Ammon's horn (tissue), 1 donor: ENCODE measurements around the gene PRKG1.
"Not testable (repeated sequence)": the region's sequence is repeated elsewhere in the genome, so short reads cannot be mapped to it uniquely, and the experiment has no call there.

Experiments
- DNase-seq: peaks from one replicate; pipeline ENCODE4 v3.0.0-alpha.2; 2016; ENCODE audit warnings: low spot score

The PRKG1 gene

DNA sequence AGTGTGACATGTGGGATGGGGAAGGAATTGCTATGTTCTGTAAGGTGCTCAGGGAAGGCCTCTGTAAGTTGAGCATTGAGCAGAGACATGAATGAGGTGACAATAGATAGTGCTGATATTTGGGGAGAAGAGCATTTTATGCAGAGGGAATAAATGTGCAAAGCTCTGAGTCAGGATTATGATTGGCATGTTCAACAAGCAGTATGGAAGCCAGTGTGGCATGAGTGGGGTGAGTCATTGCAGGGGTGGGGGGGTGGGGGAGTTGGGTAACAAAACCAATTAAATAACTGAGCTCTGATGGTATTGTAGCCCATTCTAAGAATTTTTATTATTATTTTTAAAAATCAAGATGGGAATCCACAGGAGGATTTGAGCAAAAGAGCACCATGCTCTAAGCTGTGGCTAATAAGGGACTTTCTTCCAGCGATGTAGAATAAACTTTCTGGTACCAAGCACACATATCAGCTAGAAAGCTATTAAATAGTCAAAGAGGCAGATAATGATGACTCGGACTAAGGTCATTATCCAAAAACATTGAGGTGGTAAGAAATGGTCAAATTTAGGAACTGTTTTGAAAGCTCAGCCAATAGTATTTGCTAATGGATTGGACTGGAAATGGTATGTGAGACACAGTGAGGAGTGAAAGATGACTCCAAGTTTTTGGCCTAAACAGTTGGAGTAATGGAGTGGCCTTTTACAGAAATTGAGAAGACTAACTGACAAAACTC lies 96.4 kb downstream of the PRKG1 start:
- no peak for DNase-seq

DNA sequence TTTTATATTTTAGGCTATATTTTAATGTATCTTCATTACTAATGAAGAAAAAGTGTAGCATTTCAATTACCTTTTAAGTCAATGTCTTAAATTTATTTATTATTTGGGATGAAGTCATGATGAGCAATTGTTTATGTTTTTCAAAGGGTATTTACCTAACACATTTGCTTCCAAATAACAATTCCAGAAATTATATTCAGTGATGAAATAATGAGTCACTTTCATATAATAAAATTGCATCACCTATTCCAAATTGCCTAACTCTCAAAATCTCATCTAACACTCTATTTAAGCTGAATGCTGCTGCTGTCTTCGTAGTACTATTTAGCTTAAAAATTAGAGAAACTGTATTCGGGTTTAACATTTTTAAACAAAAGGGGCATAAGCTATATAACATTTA lies 97.7 kb downstream of the PRKG1 start:
- no peak for DNase-seq

DNA sequence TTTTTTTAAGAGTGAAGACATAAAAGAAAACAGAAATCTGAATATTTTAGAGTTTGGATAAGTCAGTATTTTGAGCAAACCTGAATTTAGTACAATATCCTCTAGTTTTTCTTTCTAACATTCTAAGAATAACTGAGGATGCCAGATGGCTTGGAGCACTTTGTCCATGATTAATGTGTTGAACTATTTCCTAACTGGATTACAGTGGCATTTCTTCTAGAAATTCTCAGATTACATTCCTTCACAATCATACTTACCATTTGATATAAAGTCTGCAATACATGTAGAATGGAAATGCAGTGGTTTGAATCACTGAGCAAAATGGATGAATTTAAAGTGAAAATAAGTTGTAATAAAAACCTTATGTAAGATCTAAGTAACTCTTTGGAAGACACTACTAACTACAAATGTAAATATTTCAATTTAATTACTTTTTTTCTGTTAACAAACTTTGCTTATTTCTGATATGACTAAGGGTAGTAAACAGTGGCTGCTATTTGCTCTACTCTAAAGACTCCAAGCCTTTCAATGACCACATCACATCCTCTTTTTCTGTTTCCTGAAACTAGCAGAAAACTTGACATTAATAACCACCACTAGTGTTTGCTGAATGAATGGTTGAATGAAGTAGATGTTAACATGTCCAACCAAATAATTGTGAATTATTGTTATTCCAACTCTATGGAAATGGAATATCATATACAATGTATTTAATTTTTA lies 102.8 kb downstream of the PRKG1 start:
- no peak for DNase-seq

DNA sequence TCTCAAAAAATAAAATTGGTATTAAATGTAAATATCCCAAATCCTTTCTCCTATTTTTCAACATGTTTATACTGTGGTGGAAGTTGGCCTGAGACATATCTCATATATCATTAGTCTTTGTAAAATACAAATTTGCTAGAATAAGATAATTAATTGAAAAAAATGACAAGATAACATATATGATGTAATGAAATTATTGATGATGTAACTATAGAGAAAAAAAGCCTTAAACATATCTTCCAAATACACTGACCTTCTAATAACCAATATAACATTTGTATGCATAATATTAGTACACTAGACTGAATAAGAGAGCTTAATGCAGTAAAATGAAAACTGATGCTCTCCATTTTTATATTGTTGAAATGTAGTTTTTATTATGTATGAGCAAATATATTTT lies 104.3 kb downstream of the PRKG1 start:
- no peak for DNase-seq

DNA sequence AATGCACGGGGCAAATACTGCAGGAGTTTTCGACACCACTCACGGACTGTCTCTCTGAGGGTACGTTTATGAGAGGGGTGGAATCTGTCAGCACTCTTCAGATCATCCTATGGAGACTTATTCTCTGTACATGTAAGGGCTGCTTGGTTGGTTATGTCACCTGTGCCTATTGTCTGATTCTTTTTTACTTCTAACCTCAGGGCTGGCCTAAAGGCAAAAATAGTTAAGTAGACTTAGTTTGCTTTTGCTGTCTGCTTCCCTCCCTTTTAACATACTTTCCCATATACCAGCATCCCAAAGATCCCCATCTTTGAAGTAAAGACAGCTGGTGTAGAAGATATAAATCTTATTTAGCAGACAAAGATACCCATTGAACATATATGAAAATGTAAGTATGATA lies 105.9 kb downstream of the PRKG1 start:
- DNase-seq = no peak

- no peak for DNase-seq
These were observed 109.5 kb downstream of the PRKG1 start for GRCh38 chr10:51183783-51184182.

- DNase-seq = no peak
These were observed 112.1 kb downstream of the PRKG1 start for GRCh38 chr10:51186361-51186760.

- DNase-seq = no peak
These were observed 113.7 kb downstream of the PRKG1 start for GRCh38 chr10:51188008-51188407.

DNA sequence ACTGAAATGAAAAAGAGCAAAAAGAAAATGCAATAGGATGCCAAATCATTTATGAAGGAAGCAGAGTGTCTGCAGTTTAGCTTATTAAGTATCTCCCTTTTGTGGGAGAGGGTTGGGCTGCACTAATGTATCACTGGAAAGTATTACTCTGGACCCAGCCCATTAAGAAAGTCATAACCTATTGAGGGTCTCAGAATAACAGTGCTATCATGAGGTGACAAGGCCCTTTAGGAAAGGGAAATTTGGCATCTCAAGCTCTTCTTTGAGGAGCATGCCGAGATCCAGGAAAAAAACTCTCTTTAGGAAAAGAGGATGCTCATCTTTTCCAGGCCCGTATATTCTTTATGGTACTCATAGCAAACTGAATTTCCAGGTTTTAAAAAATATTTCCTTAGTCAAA lies 114.6 kb downstream of the PRKG1 start:
- DNase-seq = no peak

DNA sequence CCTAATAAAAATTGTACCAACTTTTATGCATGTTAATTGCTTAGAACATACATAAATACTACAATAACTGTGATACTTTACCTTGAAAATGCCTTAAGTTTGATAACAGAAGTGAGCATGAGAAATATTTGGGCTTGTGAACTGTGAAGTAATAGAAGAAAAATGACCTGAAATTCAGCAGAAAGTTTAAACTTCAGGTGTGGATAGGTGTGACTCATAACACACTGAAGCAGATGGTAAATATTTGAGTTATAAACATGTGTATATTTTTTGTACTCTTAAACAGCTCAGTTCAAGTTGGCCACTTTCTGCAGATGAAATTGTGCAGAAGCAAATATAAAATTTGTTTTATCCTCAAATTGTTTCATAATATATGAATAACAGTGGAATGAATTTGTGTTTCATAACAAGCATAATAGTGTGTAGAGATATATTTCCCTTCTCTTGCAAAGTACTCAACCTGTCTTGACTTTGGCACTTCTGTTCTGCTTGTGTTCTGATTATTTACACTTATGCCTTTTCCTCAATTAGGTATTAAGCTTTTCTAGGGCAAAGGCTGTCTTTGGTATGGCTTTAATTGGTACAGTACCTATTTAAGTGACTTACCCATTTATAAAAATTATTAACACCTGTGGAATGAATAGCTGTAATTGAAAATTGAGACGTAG lies 122.4 kb downstream of the PRKG1 start:
- DNase-seq = no peak

DNA sequence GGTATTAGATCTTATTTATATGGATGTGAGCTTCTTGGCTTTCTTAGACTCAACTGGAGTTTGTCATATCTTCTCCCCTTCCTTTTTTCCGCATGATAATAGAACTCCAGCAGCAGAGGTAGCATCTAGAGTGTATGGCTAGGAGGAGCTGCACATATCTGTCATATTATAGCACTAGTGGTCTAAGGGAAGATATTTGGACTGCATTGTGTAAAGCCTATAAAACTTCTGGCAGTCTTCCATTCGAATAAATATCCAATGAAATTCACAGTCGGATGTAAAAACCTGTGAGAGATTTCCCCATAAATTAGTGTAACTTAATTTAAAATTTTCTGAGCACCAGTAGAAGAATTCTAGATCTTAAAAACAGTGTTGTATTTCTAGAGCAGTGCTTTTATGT lies 123.9 kb downstream of the PRKG1 start:
- DNase-seq = no peak

- no peak for DNase-seq
These were observed 127.7 kb downstream of the PRKG1 start for GRCh38 chr10:51201947-51202346.

- no peak for DNase-seq
These were observed 129.1 kb downstream of the PRKG1 start for GRCh38 chr10:51203359-51203758.

DNA sequence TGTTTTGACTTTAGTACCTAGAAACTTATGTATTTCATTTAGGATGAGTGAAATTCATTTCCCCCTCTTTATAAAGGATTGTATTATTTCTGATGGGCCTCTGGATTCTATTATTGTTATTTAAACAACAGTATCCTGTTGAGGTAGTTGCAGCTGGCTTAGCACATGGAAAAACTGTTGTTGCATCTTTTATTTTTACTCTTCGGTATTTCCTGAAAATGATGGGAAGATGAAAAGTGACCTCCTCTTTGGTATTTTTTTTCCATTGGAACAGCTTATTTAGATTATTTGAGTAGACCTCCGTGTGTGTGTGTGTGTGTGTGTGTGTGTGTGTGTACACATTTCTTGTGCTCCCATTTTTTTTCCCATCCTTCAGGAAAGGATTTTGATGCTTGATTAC lies 129.8 kb downstream of the PRKG1 start:
- no peak for DNase-seq

- no peak for DNase-seq
These were observed 130.4 kb downstream of the PRKG1 start for GRCh38 chr10:51204701-51205100.

DNA sequence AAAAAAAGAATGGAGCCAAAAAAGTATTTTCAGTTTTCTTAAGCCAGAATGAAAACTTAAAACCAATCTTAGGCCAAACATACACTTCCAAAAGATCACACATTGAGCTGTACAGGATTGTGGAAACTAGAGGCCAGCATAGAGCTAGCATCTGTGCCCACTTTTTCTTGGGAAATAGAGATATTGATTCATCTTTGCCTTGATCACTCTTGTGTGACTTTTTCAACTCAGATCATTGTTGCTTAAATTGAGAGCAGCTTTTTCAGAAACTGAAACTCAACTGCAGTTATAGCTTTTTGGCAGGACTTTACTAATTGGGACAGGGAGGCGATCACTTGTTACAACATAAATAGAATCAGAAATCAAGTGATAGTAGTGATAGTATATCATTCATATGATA lies 132.2 kb downstream of the PRKG1 start:
- DNase-seq = no peak

DNA sequence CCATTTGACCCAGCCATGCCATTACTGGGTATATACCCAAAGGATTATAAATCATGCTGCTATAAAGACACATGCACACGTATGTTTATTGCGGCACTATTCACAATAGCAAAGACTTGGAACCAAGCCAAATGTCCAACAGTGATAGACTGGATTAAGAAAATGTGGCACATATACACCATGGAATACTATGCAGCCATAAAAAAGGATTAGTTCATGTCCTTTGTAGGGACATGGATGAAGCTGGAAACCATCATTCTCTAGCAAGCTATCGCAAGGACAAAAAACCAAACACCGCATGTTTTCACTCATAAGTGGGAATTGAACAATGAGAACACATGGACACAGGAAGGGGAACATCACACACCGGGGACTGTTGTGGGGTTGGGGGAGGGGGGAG lies 138.7 kb downstream of the PRKG1 start:
- not testable (repeated sequence) for DNase-seq

DNA sequence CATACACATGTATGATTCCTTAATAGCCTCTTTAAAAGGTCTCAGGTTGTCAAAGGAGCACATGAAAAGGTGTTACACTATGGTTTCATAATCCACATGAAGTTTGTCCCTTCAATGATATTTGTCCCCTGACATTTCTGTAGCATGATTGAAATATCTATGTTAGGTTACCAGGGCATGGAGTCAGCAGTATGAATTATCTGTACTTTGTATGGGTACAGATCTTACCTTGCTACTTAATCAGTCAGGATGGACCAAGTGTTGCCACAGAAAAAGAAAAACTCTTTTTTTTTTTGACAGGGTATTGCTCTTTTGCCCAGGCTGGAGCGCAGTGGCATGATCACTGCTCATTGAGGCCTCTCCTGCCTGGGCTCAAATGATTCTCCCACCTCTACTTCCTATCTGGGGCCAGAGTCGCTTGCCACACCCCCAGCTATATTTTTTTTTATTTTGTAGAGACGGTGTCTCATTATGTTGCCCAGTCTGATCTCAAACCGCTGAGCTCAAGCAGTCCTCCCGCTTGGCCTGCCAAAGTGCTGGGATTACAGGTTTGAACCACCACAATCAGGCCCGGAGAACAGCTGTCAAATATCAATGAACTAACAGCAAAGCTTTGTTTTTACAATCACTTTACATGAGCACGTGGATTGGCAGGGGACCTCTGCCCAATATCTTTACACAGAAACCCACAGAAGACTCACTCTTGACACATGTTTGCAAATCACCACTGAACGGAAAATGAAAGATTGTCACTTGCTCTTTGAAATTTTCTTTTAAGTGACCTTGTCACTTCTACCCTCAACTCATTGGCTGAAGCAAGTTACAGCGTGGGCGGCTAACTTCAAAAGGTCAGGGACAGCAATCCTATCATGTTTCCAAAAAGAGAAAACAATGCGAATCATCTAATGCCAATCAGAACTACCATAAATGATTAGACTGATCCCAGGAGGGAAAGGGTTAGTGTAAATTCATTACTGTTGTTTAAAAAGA lies 140.2 kb downstream of the PRKG1 start:
- no peak for DNase-seq

DNA sequence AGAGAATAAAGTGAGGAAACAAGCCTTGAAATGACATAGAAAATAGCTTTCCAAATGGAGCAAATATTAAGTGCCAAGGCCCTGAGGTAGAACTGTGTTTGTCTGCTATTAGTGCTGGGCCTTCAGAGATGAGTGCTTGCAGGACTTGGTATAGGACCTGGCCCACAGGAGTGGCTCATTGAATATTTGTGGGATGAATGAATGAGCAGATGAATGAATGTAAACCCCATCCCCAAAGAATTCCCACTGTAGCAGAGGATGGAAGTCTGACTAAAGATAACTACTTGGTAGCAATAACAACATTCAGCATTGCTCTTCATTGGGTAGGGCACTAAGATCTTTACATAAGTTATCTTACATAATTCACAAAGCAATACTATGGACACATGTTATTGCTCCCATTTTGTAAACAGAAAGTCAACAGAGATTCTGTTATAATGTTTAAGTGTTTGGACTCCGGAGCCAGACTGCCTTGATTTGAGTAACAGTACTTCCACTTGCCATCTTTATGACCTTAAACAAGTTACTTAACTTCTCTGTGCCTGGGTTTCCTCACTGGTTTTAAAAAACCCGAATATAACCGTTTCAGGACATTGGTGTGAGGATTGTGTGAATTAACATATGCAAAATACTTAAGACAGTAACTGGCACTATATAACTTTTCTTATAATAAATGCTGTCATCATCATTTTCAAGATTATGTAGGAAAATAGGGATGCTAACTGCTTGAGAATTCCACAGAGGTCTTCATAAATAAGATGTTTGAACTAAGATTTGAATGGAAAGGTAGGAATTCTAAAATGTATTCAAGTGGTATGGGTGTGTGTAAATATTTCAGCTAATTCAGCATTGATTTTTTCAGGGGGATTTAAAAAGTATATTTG lies 141.9 kb downstream of the PRKG1 start:
- no peak for DNase-seq

GRCh38 chr10:51217505-51217904 lies 143.2 kb downstream of the PRKG1 start:
- DNase-seq = no peak

GRCh38 chr10:51224671-51225161 lies 150.4 kb downstream of the PRKG1 start:
- DNase-seq = no peak
